ENCODE results near the gene PDE2A. TPM values are rescaled to one million over a fixed set of nuclear protein-coding genes. Genes with fewer than 3 reads are reported as not detected.

Gene PDE2A
- total and polyA plus RNA-seq, 11 donors, result 16.8 to 53.7 (median 23.7) TPM

GRCh38 chr11:72688486-72688885, 14.3 kb upstream of the PDE2A start:
- Histone ChIP-seq H3K27me3 (no peaks in the 10 kb centered on the region), H3K27ac (peak overlapping the region in 2 of 12 donors; percentile 17 to 24), H3K9me3 (no peaks in the 10 kb centered on the region), H3K36me3 (peaks cover 0 to 96% (median 89%) of the 10 kb centered on the region in 9 donors), H3K4me3 (no peak overlapping the region), H3K4me1 (peaks cover 0 to 70% (median 32%) of the 10 kb centered on the region in 12 donors)
- intact Hi-C loops (cut with DNase I), result loop anchor here in 5 of 10 donors (10.0 kb wide), 2 partner anchors 204 to 214 kb away; no protein-coding TSS in a partner anchor
- 87 to 96% (median 91%) methylated on average over 7 of the region's 7 CpGs for WGBS, 4 donors
- ATAC-seq (no peak), DNase-seq (no peak)
- TF ChIP-seq CTCF (IDR thresholded peaks at IDR 0.05), result no peak

DNA sequence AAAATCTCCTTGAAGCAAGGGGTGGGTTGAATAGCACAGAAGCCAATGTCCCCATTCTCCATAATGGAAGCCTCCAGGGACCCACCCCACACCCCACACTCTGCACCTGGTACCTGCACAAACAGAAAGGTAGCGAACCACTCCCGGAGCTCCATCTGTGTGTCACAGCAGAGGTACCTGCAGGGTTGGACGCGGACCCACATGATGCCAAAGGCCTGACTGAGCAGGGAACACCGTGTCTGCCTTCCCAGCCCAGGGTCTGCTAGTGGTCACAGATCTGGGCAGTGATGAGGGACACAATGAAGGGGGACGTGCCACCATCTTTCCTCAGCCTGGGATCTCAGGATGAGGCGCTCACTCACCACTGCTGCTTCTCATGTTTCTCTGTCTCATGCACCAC, 13.1 kb upstream of the PDE2A start:
- ATAC-seq, result no peak
- 91 to 96% (median 92%) methylated on average over 7 of the region's 7 CpGs for WGBS, 4 donors
- no peak overlapping the region for H3K4me3 ChIP-seq
- H3K4me1 ChIP-seq, result peaks cover 0 to 60% (median 28%) of the 10 kb centered on the region in 12 donors
- TF ChIP-seq CTCF (IDR thresholded peaks at IDR 0.05) (no peak), POLR2A (IDR thresholded peaks at IDR 0.05) (no peak)
- intact Hi-C loops (cut with DNase I), result loop anchor here in 5 of 10 donors (10.0 kb wide), 2 partner anchors 203 to 213 kb away; no protein-coding TSS in a partner anchor
- DNase-seq, result no peak
- peaks cover 0 to 84% (median 80%) of the 10 kb centered on the region in 9 donors for H3K36me3 ChIP-seq
- H3K27me3 ChIP-seq, result no peaks in the 10 kb centered on the region
- H3K27ac ChIP-seq, result peak overlapping the region in 6 of 12 donors; percentile 17 to 72 (median 66)
- no peaks in the 10 kb centered on the region for H3K9me3 ChIP-seq

- WGBS, 4 donors, result 35 to 56% (median 45%) methylated on average over 8 of the region's 8 CpGs
- Histone ChIP-seq H3K9me3 (no peaks in the 10 kb centered on the region), H3K27me3 (no peaks in the 10 kb centered on the region), H3K4me3 (no peak overlapping the region), H3K36me3 (peaks cover 0 to 78% (median 74%) of the 10 kb centered on the region in 9 donors), H3K4me1 (peaks cover 0 to 54% (median 28%) of the 10 kb centered on the region in 12 donors), H3K27ac (peak overlapping the region; percentile 11 to 75 (median 61))
- intact Hi-C loops (cut with DNase I), result loop anchor here in 5 of 10 donors (10.0 kb wide), 2 partner anchors 202 to 212 kb away; no protein-coding TSS in a partner anchor
- ATAC-seq (peak in 1 of 4 donors; percentile 0), DNase-seq (no peak)
- TF ChIP-seq POLR2A (IDR thresholded peaks at IDR 0.05) (no peak), CTCF (IDR thresholded peaks at IDR 0.05) (no peak)
These were observed 12.5 kb upstream of the PDE2A start for GRCh38 chr11:72686639-72687220.

All from heart left ventricle (tissue), 16 donors.